ENCODE results near the gene MPRIP.
A peak's percentile ranks its signal among the peaks of the same experiment; 100 is the strongest.

MPRIP gene

DNA sequence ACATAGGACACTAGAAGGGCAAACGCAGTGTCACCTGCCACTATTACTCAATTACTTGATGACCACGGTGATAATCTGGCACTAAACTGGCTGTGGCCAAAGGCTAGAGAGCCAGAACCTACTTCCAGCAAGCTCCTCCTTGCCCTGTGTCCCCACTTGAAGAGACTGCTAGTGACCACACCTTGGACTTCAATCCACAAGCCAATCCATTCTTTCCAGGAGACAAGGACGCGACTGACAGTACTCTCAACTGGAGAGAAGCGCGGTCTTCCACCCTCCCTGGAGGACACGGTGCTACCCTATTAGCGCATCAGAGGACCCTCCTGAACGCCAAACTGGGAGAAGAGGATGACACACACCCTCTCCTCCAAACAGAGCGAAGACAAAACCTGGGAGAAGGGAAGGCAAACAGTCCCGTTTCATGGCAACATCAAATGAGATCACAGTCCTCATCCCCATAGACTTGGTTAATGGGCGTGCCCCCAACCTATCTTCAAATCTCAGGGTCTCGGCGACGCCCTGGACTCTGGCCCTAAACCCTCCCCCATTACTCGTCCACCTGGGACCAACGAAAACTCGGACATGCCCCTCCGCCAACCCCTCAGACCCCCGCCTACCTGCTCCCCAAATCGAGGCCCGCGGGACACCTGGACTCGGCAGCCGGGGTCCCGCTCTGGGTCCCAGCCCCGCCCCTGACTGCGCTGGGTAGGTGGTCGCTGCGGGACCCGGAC is 194.2 kb downstream of the MPRIP start:
- DNase-seq (ENCODE audit: low spot score), result peak; percentile 37

DNA sequence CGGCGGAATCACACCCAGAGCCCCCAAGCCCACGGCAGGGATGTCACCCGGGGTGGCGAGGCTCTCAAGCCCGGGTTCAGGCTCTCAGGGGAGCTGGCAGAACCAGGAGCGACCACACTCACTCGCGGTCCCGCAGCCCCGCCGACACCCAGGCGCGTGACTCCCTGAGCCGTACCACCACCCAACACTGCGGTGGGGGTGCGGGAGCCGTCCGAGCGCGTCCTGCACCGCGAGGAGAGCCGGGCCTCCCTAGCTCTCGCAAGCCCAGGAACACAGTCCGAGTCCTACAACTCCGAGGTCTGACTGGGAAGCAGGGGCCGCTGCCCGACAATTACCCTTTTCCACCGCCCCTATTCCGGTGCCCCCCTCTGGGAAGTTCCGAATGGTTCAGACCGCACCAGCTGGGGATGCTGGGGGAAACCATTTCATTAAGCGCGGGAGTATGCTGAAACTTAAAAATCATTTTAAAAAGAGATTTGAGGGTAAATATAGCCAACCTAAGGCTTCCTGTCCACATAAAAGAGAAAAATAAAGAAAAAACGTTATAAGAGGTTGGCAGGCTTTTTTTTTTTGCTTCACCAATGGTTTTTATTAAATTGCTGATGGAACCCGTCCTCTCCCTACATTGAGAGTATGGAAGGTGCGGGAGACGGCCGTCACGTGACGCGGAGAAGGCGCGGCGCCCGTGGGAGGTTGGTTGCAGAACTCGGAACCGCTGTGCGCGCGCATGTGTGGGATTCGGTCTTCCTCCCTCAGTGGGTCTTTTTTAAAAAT is 195.0 kb downstream of the MPRIP start, which contains the start of gene FLCN:
TSS of gene FLCN (minus strand) at position 143 of the 774 bp plus-strand sequence. CDS start 9,031 bp downstream, outside the sequence.
- DNase-seq (ENCODE audit: low spot score), result peak; percentile 90

DNA sequence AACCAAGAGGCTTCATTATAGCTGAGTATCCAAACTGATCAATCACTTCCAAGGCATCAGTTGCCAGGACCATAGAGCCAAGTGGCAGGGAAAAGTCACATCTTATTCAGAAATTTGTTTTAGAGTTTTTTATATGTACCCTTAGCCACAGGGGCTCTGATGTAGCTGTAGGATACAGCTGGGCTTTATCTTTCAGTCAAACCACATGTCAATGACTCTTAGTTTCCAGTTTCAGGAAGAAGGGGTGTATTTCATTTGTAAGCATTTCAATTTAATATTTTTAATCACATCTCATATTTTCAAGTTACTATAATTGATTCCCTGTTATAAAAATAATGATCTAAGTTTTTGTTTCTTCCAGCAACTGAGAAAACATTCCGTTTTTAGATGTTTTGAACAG is 197.6 kb downstream of the MPRIP start:
- no peak for DNase-seq (ENCODE audit: low spot score)

DNA sequence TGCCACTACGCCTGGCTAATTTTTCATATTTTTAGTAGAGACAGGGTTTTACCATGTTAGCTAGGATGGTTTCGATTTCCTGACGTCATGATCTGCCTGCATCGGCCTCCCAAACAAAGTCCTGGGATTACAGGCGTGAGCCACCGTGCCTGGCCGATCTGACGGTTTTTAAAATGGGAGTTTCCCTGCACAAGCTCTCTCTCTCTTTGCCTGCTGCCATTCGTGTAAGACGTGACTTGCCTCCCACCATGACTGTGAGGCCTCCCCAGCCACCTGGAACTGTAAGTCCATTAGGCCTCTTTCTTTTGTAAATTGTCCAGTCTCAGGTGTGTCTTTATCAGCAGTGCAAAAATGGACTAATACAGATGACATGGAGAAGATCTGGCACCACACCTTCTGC is 199.4 kb downstream of the MPRIP start:
- no peak for DNase-seq (ENCODE audit: low spot score)

DNA sequence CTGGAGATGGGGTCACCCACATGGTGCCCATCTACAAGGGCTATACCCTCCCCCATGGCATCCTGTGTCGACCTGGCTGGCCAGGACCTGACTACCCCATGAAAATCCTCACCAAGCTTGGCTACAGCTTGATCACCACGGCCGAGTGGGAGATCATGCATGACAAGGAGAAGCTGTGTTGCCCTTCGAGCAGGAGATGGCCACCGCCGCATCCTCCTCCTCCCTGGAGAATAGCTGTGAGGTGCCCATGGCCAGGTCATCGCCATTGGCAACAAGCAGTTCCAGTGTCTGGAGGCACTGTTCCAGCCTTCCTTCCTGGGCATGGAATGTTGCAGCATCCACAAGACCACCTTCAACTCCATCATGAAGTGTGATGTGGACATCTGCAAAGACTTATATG is 200.0 kb downstream of the MPRIP start:
- DNase-seq (ENCODE audit: low spot score), result no peak

All from globus pallidus (tissue), 1 donor.